Esophagus squamous epithelium (tissue), 5 donors: ENCODE data around the gene TRMT44. TPM values are rescaled to one million over a fixed set of nuclear protein-coding genes. Genes with fewer than 3 reads are reported as not detected.

ENCODE experiments used
- DNase-seq: peaks from one replicate; lab custom pipeline; 2025; lab: John Stamatoyannopoulos, UW
- H3K27ac ChIP-seq, 4 donors: fragments of 200-600 bp; sonication (generic); one replicate each; pipeline ENCODE4 v1.5.1; 2016 to 2019; ENCODE audit warnings: mild to moderate bottlenecking in 1 of 4
- H3K27me3 ChIP-seq, 4 donors: fragments of 200-600 bp; sonication (generic); 1 replicate in 3 of 4; 2 replicates in 1 of 4; pipeline versions ENCODE4 v1.5.1 to v1.6.0; 2017 to 2021; ENCODE audit warnings: antibody characterized with exemption in 1 of 4
- H3K36me3 ChIP-seq, 3 donors: fragments of 200-600 bp; sonication (generic); one replicate each; pipeline ENCODE4 v1.5.1; 2016 to 2019
- H3K4me1 ChIP-seq, 3 donors: fragments of 200-600 bp; sonication (generic); one replicate each; pipeline ENCODE4 v1.5.1; 2017 to 2019
- H3K4me3 ChIP-seq, 4 donors: fragments of 200-600 bp; sonication (generic); 1 replicate in 3 of 4; 2 replicates in 1 of 4; pipeline ENCODE4 v1.5.1; 2016 to 2019; ENCODE audit warnings: mild to moderate bottlenecking in 2 of 4, moderate library complexity in 1 of 4
- H3K9me3 ChIP-seq, 3 donors: fragments of 200-600 bp; sonication (generic); one replicate each; pipeline ENCODE4 v1.5.1; 2016 to 2019
- CTCF ChIP-seq, 6 experiments: fragments of 450-650 bp in 4 of 6; fragments of 200-600 bp in 2 of 6; sonication (generic) in 2 of 6; IDR thresholded peaks; one replicate each; pipeline ENCODE4 v1.5.1; 2016 to 2019; ENCODE audit warnings: antibody characterized with exemption in 6 of 6, mild to moderate bottlenecking in 4 of 6, moderate library complexity in 4 of 6
- POLR2A ChIP-seq, 4 donors: fragments of 450-650 bp; IDR thresholded peaks; one replicate each; pipeline ENCODE4 v1.6.1; 2017; ENCODE audit warnings: antibody characterized with exemption in 4 of 4, mild to moderate bottlenecking in 4 of 4, moderate library complexity in 3 of 4
- WGBS, 2 donors: methylation state at CpG; one replicate each; pipeline ENCODE4 v1.1.5; 2018; 5-methylcytosine and 5-hydroxymethylcytosine counted together
- intact Hi-C: fragments of 100-400 bp; cut with DNase I; formaldehyde crosslinking; loops from one replicate; pipeline ENCODE4 v1.15.0; 2022
- total RNA-seq, 4 donors: library from RNA; depleted of rRNA; stranded (reverse); fragments of >200 nt; gene quantifications; one replicate each; pipeline ENCODE4 v1.1.0, GENCODE V29; 2016
- donor health status: DM: yes; HTN: yes; CAD: no.

TRMT44 gene
- total RNA-seq, 4 donors from 2014 or later = 26.8 to 31.7 (median 28.8) TPM

- Histone ChIP-seq H3K4me3 (no peak overlapping the region), H3K36me3 (peaks cover 0 to 96% (median 6%) of the 10 kb centered on the region in 3 donors), H3K9me3 (no peaks in the 10 kb centered on the region), H3K27ac (no peak overlapping the region), H3K4me1 (peaks cover 2 to 50% (median 30%) of the 10 kb centered on the region in 3 donors), H3K27me3 (no peaks in the 10 kb centered on the region)
- TF ChIP-seq CTCF (IDR thresholded peaks at IDR 0.05) = no peak
- no peak for TF ChIP-seq POLR2A (IDR thresholded peaks at IDR 0.05)
- 83 to 95% methylated on average over 3 to 14 of the region's 27 CpGs for WGBS, 2 donors
- DNase-seq = no peak
- intact Hi-C loops = no loop called here
Observed at GRCh38 chr4:8396762-8397406, 43.7 kb upstream of the TRMT44 start.

GRCh38 chr4:8398347-8398746 lies 42.2 kb upstream of the TRMT44 start:
- TF ChIP-seq POLR2A (IDR thresholded peaks at IDR 0.05) = no peak
- no peak for TF ChIP-seq CTCF (IDR thresholded peaks at IDR 0.05)
- H3K4me3 ChIP-seq = no peak overlapping the region
- intact Hi-C loops = no loop called here
- H3K27ac ChIP-seq = no peak overlapping the region
- no peaks in the 10 kb centered on the region for H3K9me3 ChIP-seq
- DNase-seq = no peak
- H3K36me3 ChIP-seq = peaks cover 0 to 94% (median 6%) of the 10 kb centered on the region in 3 donors
- 79 to 87% methylated on average over 9 of the region's 9 CpGs for WGBS, 2 donors
- H3K4me1 ChIP-seq = peaks cover 12 to 51% (median 33%) of the 10 kb centered on the region in 3 donors
- no peaks in the 10 kb centered on the region for H3K27me3 ChIP-seq

- WGBS, 2 donors = 82 to 92% methylated on average over 5 to 9 of the region's 15 CpGs
- H3K36me3 ChIP-seq = peaks cover 0 to 95% (median 6%) of the 10 kb centered on the region in 3 donors
- H3K4me1 ChIP-seq = peaks cover 12 to 43% (median 26%) of the 10 kb centered on the region in 3 donors
- intact Hi-C loops = no loop called here
- no peak overlapping the region for H3K27ac ChIP-seq
- no peak for DNase-seq
- TF ChIP-seq CTCF (IDR thresholded peaks at IDR 0.05) = no peak
- TF ChIP-seq POLR2A (IDR thresholded peaks at IDR 0.05) = no peak
- no peaks in the 10 kb centered on the region for H3K27me3 ChIP-seq
- H3K4me3 ChIP-seq = no peak overlapping the region
- no peaks in the 10 kb centered on the region for H3K9me3 ChIP-seq
Observed at GRCh38 chr4:8399298-8399697, 41.3 kb upstream of the TRMT44 start.

- Histone ChIP-seq H3K4me3 (no peak overlapping the region), H3K9me3 (no peaks in the 10 kb centered on the region), H3K27ac (peak overlapping the region in 2 of 4 donors; percentile 71 to 73), H3K4me1 (peaks cover 12 to 32% (median 20%) of the 10 kb centered on the region in 3 donors), H3K27me3 (no peaks in the 10 kb centered on the region), H3K36me3 (peaks cover 4 to 96% (median 6%) of the 10 kb centered on the region in 3 donors)
- DNase-seq = no peak
- no peak for TF ChIP-seq CTCF (IDR thresholded peaks at IDR 0.05)
- no peak for TF ChIP-seq POLR2A (IDR thresholded peaks at IDR 0.05)
- 68 to 73% methylated on average over 10 to 12 of the region's 13 CpGs for WGBS, 2 donors
- intact Hi-C loops = loop anchor here (5.0 kb wide), 1 partner anchor 158 kb away; no protein-coding TSS in a partner anchor
Observed at GRCh38 chr4:8400632-8401325, 39.8 kb upstream of the TRMT44 start.

- Histone ChIP-seq H3K36me3 (peaks cover 4 to 96% (median 6%) of the 10 kb centered on the region in 3 donors), H3K4me1 (peaks cover 12 to 32% (median 20%) of the 10 kb centered on the region in 3 donors), H3K27ac (peak overlapping the region; percentile 40 to 76 (median 72)), H3K27me3 (no peaks in the 10 kb centered on the region), H3K9me3 (no peaks in the 10 kb centered on the region), H3K4me3 (no peak overlapping the region)
- intact Hi-C loops = loop anchor here (5.0 kb wide), 1 partner anchor 159 kb away; no protein-coding TSS in a partner anchor
- TF ChIP-seq CTCF (IDR thresholded peaks at IDR 0.05) = no peak
- no peak for TF ChIP-seq POLR2A (IDR thresholded peaks at IDR 0.05)
- DNase-seq = no peak
- WGBS, 2 donors = 92 to 98% methylated on average over 4 to 6 of the region's 10 CpGs
Observed at GRCh38 chr4:8401665-8402064, 38.9 kb upstream of the TRMT44 start.
